SU-DHL-6 (cell line): Measurements from ENCODE around the gene SLN.

ENCODE experiments used
- H2AFZ ChIP-seq: fragments of 200-600 bp; sonication (generic); 2 replicates; pipeline ENCODE4 v1.6.1; 2014; ENCODE audit warnings: low read depth, mild to moderate bottlenecking, moderate library complexity, mixed read lengths, antibody characterized with exemption, low read length; ENCODE audit not compliant: severe bottlenecking
- H3F3A ChIP-seq: fragments of 200-600 bp; shearing (Covaris generic); 2 replicates; pipeline ENCODE4 v1.6.0; 2016; ENCODE audit warnings: antibody characterized with exemption, mild to moderate bottlenecking; ENCODE audit not compliant: insufficient read depth
- H3K27ac ChIP-seq: fragments of 200-600 bp; sonication (generic); 2 replicates; pipeline ENCODE4 v1.5.1; 2016; ENCODE audit warnings: low read depth, mild to moderate bottlenecking, low read length, moderate library complexity, mixed read lengths
- H3K27me3 ChIP-seq: fragments of 200-600 bp; sonication (generic), shearing (Covaris generic); 2 replicates; pipeline ENCODE4 v1.6.0; 2014; ENCODE audit warnings: mild to moderate bottlenecking, low read length
- H3K36me3 ChIP-seq: fragments of 200-600 bp; sonication (generic); 2 replicates; pipeline ENCODE4 v1.6.1; 2014; ENCODE audit warnings: mild to moderate bottlenecking, low read length, mixed read lengths
- H3K4me2 ChIP-seq: fragments of 300-600, 200-600 bp; shearing (Covaris generic), sonication (generic); 2 replicates; pipeline ENCODE4 v1.6.0; 2014; ENCODE audit warnings: low read length, low read depth, mild to moderate bottlenecking; ENCODE audit not compliant: poor library complexity, severe bottlenecking
- H3K4me3 ChIP-seq: fragments of 200-600 bp; sonication (generic); 2 replicates; pipeline ENCODE4 v1.5.1; 2014; ENCODE audit warnings: antibody characterized with exemption, low read length, mild to moderate bottlenecking, mixed read lengths; ENCODE audit not compliant: insufficient read depth, poor library complexity, severe bottlenecking
- H3K79me2 ChIP-seq: fragments of 200-600 bp; sonication (generic); 2 replicates; pipeline ENCODE4 v1.6.1; 2014; ENCODE audit warnings: mild to moderate bottlenecking, low read length, moderate library complexity; ENCODE audit not compliant: insufficient read depth
- H3K9ac ChIP-seq: fragments of 200-600 bp; sonication (generic); 2 replicates; pipeline ENCODE4 v1.7.0; 2014; ENCODE audit warnings: mild to moderate bottlenecking, low read length
- H3K9me2 ChIP-seq: fragments of 200-600 bp; sonication (generic); replicated peaks from 2 replicates; pipeline ENCODE4 v1.6.1; 2014; ENCODE audit warnings: low read length; ENCODE audit not compliant: insufficient read depth
- H3K9me3 ChIP-seq: fragments of 200-600 bp; sonication (generic); 2 replicates; pipeline ENCODE4 v1.6.1; 2014; ENCODE audit warnings: low read length, mixed read lengths; ENCODE audit not compliant: insufficient read depth
- H4K20me1 ChIP-seq: fragments of 200-600 bp; sonication (generic); 2 replicates; pipeline ENCODE4 v1.6.1; 2014; ENCODE audit warnings: low read depth, mild to moderate bottlenecking, antibody characterized with exemption, low read length, moderate library complexity, mixed read lengths
- CTCF ChIP-seq: fragments of 200-600 bp; sonication (generic); IDR thresholded peaks from one replicate; pipeline ENCODE4 v1.5.1; 2017; ENCODE audit warnings: antibody characterized with exemption, mild to moderate bottlenecking, low read length, moderate library complexity; ENCODE audit not compliant: insufficient read depth, poor library complexity, severe bottlenecking
- EZH2phosphoT487 ChIP-seq: fragments of 200-600 bp; sonication (generic), shearing (Covaris generic); conservative IDR thresholded peaks from 2 replicates; pipeline ENCODE4 v1.6.1; 2018; ENCODE audit warnings: mild to moderate bottlenecking, antibody characterized with exemption, low read length, moderate library complexity, mixed read lengths

SLN gene

GRCh38 chr11:107677924-107678631 is 33.8 kb downstream of the SLN start:
- Histone ChIP-seq H3K27me3 (no peaks in the 10 kb centered on the region), H3K27ac (no peak overlapping the region), H3K79me2 (no peaks in the 10 kb centered on the region), H3F3A (no peaks in the 10 kb centered on the region), H3K9me3 (no peaks in the 10 kb centered on the region), H3K9ac (no peak overlapping the region), H3K36me3 (no peaks in the 10 kb centered on the region), H3K4me2 (no peak overlapping the region), H3K4me3 (no peak overlapping the region), H4K20me1 (no peaks in the 10 kb centered on the region), H3K9me2 (no peaks in the 10 kb centered on the region), H2AFZ (no peak overlapping the region)
- TF ChIP-seq EZH2phosphoT487 (no peak), CTCF (no peak)

GRCh38 chr11:107676336-107677057 is 35.4 kb downstream of the SLN start:
- no peaks in the 10 kb centered on the region for H3K9me3 ChIP-seq
- no peaks in the 10 kb centered on the region for H3K36me3 ChIP-seq
- H3K27ac ChIP-seq, result no peak overlapping the region
- H3K4me2 ChIP-seq, result no peak overlapping the region
- H3F3A ChIP-seq, result no peaks in the 10 kb centered on the region
- no peaks in the 10 kb centered on the region for H4K20me1 ChIP-seq
- no peaks in the 10 kb centered on the region for H3K27me3 ChIP-seq
- no peaks in the 10 kb centered on the region for H3K9me2 ChIP-seq
- H3K9ac ChIP-seq, result no peak overlapping the region
- H3K4me3 ChIP-seq, result no peak overlapping the region
- H2AFZ ChIP-seq, result no peak overlapping the region
- no peak for TF ChIP-seq CTCF
- H3K79me2 ChIP-seq, result no peaks in the 10 kb centered on the region

GRCh38 chr11:107675902-107676301 is 36.0 kb downstream of the SLN start:
- Histone ChIP-seq H2AFZ (no peak overlapping the region), H3K9me3 (no peaks in the 10 kb centered on the region), H3K4me2 (no peak overlapping the region), H3K27me3 (no peaks in the 10 kb centered on the region), H3K9ac (no peak overlapping the region), H3K4me3 (no peak overlapping the region), H3K36me3 (no peaks in the 10 kb centered on the region), H3K79me2 (no peaks in the 10 kb centered on the region), H3K27ac (no peak overlapping the region), H4K20me1 (no peaks in the 10 kb centered on the region), H3K9me2 (no peaks in the 10 kb centered on the region), H3F3A (no peaks in the 10 kb centered on the region)
- TF ChIP-seq CTCF, result no peak
